ENCODE results near the gene KLC1.

DNA sequence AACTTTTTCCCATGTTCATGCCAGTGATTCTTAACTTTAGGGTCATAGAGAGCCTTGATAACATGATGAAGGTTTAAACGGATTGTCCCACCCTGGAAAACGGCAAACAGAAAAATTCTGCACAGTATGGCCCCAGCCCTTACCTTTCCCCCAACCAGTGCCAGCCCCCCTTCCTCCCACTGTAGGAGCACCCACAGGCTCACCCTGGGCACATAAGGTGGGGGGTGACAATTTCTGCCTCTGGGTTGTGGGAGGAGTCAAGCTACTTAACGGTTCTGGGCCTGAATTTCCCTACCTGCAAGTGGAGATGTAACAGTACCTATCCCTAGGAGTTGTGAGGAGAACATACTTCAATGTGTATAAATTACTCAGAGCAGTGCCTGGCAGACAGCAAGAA is 68.2 kb downstream of the KLC1 start:
- TF ChIP-seq EP300 (IDR thresholded peaks at IDR 0.05; ENCODE audit: borderline replicate concordance in 1 of 2, control insufficient read depth in 1 of 2, low read depth in 2 of 2, low read length in 2 of 2) (no peak), POLR2AphosphoS5 (IDR thresholded peaks at IDR 0.05; ENCODE audit: low read length) (no peak), CEBPB (IDR thresholded peaks at IDR 0.05; ENCODE audit: borderline replicate concordance in 1 of 2, low read depth in 2 of 2, low read length in 2 of 2) (no peak), ZNF24 (IDR thresholded peaks at IDR 0.05) (no peak), NFYB (IDR thresholded peaks at IDR 0.05; ENCODE audit: insufficient read depth, low read depth, low read length) (no peak), JUND (IDR thresholded peaks at IDR 0.05; ENCODE audit: low read depth, low read length) (no peak), EZH2 (IDR thresholded peaks at IDR 0.05; ENCODE audit: borderline replicate concordance, control insufficient read depth, low read depth, low read length) (no peak)
- TF ChIP-seq, protein P1, sequence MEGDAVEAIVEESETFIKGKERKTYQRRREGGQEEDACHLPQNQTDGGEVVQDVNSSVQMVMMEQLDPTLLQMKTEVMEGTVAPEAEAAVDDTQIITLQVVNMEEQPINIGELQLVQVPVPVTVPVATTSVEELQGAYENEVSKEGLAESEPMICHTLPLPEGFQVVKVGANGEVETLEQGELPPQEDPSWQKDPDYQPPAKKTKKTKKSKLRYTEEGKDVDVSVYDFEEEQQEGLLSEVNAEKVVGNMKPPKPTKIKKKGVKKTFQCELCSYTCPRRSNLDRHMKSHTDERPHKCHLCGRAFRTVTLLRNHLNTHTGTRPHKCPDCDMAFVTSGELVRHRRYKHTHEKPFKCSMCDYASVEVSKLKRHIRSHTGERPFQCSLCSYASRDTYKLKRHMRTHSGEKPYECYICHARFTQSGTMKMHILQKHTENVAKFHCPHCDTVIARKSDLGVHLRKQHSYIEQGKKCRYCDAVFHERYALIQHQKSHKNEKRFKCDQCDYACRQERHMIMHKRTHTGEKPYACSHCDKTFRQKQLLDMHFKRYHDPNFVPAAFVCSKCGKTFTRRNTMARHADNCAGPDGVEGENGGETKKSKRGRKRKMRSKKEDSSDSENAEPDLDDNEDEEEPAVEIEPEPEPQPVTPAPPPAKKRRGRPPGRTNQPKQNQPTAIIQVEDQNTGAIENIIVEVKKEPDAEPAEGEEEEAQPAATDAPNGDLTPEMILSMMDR (IDR thresholded peaks at IDR 0.05 in 2 of 3, conservative IDR thresholded peaks at IDR 0.05 in 1 of 3; ENCODE audit: control insufficient read depth in 2 of 3, extremely low read depth in 1 of 3, insufficient read depth in 1 of 3, low read depth in 3 of 3, low read length in 3 of 3) = no peak
- TF ChIP-seq, protein P2, sequence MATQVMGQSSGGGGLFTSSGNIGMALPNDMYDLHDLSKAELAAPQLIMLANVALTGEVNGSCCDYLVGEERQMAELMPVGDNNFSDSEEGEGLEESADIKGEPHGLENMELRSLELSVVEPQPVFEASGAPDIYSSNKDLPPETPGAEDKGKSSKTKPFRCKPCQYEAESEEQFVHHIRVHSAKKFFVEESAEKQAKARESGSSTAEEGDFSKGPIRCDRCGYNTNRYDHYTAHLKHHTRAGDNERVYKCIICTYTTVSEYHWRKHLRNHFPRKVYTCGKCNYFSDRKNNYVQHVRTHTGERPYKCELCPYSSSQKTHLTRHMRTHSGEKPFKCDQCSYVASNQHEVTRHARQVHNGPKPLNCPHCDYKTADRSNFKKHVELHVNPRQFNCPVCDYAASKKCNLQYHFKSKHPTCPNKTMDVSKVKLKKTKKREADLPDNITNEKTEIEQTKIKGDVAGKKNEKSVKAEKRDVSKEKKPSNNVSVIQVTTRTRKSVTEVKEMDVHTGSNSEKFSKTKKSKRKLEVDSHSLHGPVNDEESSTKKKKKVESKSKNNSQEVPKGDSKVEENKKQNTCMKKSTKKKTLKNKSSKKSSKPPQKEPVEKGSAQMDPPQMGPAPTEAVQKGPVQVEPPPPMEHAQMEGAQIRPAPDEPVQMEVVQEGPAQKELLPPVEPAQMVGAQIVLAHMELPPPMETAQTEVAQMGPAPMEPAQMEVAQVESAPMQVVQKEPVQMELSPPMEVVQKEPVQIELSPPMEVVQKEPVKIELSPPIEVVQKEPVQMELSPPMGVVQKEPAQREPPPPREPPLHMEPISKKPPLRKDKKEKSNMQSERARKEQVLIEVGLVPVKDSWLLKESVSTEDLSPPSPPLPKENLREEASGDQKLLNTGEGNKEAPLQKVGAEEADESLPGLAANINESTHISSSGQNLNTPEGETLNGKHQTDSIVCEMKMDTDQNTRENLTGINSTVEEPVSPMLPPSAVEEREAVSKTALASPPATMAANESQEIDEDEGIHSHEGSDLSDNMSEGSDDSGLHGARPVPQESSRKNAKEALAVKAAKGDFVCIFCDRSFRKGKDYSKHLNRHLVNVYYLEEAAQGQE (IDR thresholded peaks at IDR 0.05; ENCODE audit: low read depth, low read length) = no peak

All from GM12878 (cell line).